PC-3 (cell line): ENCODE data around the gene BCLAF3. TPM values are rescaled to one million over a fixed set of nuclear protein-coding genes. Genes with fewer than 3 reads are reported as not detected.
A peak's percentile ranks its signal among the peaks of the same experiment; 100 is the strongest.

Experiments used
- ATAC-seq: fragments of 200-7000 bp; cut with Tn5 transposase; 2 replicates; pipeline ENCODE4 v1.9.1; 2020; ENCODE audit warnings: mild to moderate bottlenecking, moderate library complexity
- BruUV-seq: library from RNA; stranded (reverse); fragments of 400-500 nt; replicated peaks from 2 replicates; lab custom pipeline; 2021; lab: Mats Ljungman, UMichigan
- CTCF ChIA-PET: fragments of 300-600 bp; sonication (Branson Sonifier 250); formaldehyde crosslinking; loops from one replicate; lab custom pipeline; 2022; ENCODE audit warnings: antibody characterized with exemption; lab: Charles Lee
- POLR2A ChIA-PET: fragments of 300-600 bp; sonication (Branson Sonifier 250); formaldehyde crosslinking; loops from one replicate; lab custom pipeline; 2022; ENCODE audit warnings: antibody characterized with exemption; ENCODE audit not compliant: unreplicated experiment; lab: Charles Lee
- DNase-seq: peaks from one replicate; pipeline ENCODE4 v3.0.0-alpha.2; 2015
- H2AFZ ChIP-seq: fragments of 300-600 bp; sonication (generic); 2 replicates; pipeline ENCODE4 v1.6.0; 2016; ENCODE audit warnings: antibody characterized with exemption, low read length
- H3F3A ChIP-seq: fragments of 300-600 bp; sonication (generic); one replicate; pipeline ENCODE4 v1.6.0; 2017; ENCODE audit warnings: antibody characterized with exemption, low read length, control low read depth, mild to moderate bottlenecking; ENCODE audit not compliant: unreplicated experiment
- H3K27ac ChIP-seq: fragments of 300-600 bp; sonication (generic); 2 replicates; pipeline ENCODE4 v1.5.1; 2016; ENCODE audit warnings: mild to moderate bottlenecking, low read length
- H3K27me3 ChIP-seq: fragments of 300-600 bp; sonication (generic); 2 replicates; pipeline ENCODE4 v1.6.1; 2016; ENCODE audit warnings: low read length, mixed read lengths
- H3K36me3 ChIP-seq: fragments of 300-600 bp; sonication (generic); 2 replicates; pipeline ENCODE4 v1.6.1; 2016; ENCODE audit warnings: low read depth, mixed run types, low read length, mixed read lengths
- H3K4me1 ChIP-seq: fragments of 300-600 bp; sonication (generic); 2 replicates; pipeline ENCODE4 v1.5.1; 2016; ENCODE audit warnings: low read length; ENCODE audit not compliant: insufficient read depth
- H3K4me2 ChIP-seq: fragments of 300-600 bp; sonication (generic); 2 replicates; pipeline ENCODE4 v1.6.0; 2016; ENCODE audit warnings: low read length
- H3K4me3 ChIP-seq: fragments of 300-600 bp; sonication (generic); 2 replicates; pipeline ENCODE4 v1.5.1; 2016; ENCODE audit warnings: mild to moderate bottlenecking, low read length, mixed read lengths
- H3K79me2 ChIP-seq: fragments of 300-600 bp; sonication (generic); 2 replicates; pipeline ENCODE4 v1.6.1; 2017; ENCODE audit warnings: low read length, mixed read lengths
- H3K9ac ChIP-seq: fragments of 300-600 bp; sonication (generic); 2 replicates; pipeline ENCODE4 v1.6.0; 2016; ENCODE audit warnings: mild to moderate bottlenecking, low read length
- H3K9me2 ChIP-seq: fragments of 300-600 bp; sonication (generic); replicated peaks from 2 replicates; pipeline ENCODE4 v1.6.1; 2016; ENCODE audit warnings: mixed run types, low read length, mixed read lengths
- H3K9me3 ChIP-seq: fragments of 300-600 bp; sonication (generic); 2 replicates; pipeline ENCODE4 v1.6.1; 2016; ENCODE audit warnings: low read length, mixed read lengths
- H4K20me1 ChIP-seq: fragments of 300-600 bp; sonication (generic); 2 replicates; pipeline ENCODE4 v1.6.1; 2016; ENCODE audit warnings: low read length, mixed read lengths
- EZH2 ChIP-seq: fragments of 300-600 bp; sonication (generic); IDR thresholded peaks from one replicate; pipeline ENCODE4 v1.6.1; 2017; ENCODE audit warnings: antibody characterized with exemption, mild to moderate bottlenecking, low read length; ENCODE audit not compliant: unreplicated experiment
- EZH2phosphoT487 ChIP-seq: fragments of 300-600 bp; sonication (generic); IDR thresholded peaks from 2 replicates; pipeline ENCODE4 v1.6.1; 2018; ENCODE audit warnings: mild to moderate bottlenecking, antibody characterized with exemption, low read length, borderline replicate concordance
- intact Hi-C: fragments of 100-400 bp; cut with micrococcal nuclease; formaldehyde crosslinking; loops from 2 replicates; pipeline ENCODE4 v1.9.0; 2023
- total RNA-seq: library from RNA; depleted of rRNA; stranded (reverse); fragments of >200 nt; gene quantifications from 2 replicates; pipeline ENCODE4 v1.2.3, GENCODE V29; 2014
- TF ChIP-seq, protein P1 (sequence below): fragments of 300-600 bp; sonication (generic); conservative IDR thresholded peaks from 2 replicates; pipeline ENCODE4 v1.5.1; 2017; ENCODE audit warnings: antibody characterized with exemption, low read depth, mild to moderate bottlenecking, low read length

BCLAF3 gene
- total RNA-seq, 1 experiment from 2014 or later: 6.9 TPM

DNA sequence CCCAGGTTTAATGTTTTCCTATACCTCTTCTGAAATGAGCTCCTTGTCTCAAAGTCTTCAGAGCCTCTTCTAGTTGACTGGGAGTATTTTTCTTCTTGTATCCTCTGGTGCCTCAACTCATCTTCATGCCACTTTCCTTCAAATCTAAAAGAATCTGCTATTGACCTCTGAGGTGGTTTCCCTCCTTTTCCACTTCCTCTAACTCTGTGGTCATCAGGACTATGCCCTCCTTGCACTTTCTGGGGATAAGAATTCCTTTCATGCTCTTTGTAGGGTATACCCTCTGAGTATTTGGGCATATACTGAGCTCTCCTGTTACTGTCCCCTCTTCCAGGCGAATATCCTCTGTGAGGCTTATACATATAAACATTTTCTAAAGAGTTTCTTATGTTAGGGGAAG lies 24.8 kb downstream of the BCLAF3 start:
- CTCF ChIA-PET: no interaction called here
- TF ChIP-seq, protein P1, sequence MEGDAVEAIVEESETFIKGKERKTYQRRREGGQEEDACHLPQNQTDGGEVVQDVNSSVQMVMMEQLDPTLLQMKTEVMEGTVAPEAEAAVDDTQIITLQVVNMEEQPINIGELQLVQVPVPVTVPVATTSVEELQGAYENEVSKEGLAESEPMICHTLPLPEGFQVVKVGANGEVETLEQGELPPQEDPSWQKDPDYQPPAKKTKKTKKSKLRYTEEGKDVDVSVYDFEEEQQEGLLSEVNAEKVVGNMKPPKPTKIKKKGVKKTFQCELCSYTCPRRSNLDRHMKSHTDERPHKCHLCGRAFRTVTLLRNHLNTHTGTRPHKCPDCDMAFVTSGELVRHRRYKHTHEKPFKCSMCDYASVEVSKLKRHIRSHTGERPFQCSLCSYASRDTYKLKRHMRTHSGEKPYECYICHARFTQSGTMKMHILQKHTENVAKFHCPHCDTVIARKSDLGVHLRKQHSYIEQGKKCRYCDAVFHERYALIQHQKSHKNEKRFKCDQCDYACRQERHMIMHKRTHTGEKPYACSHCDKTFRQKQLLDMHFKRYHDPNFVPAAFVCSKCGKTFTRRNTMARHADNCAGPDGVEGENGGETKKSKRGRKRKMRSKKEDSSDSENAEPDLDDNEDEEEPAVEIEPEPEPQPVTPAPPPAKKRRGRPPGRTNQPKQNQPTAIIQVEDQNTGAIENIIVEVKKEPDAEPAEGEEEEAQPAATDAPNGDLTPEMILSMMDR: no peak
- TF ChIP-seq EZH2 (no peak), EZH2phosphoT487 (no peak)
- no peaks in the 10 kb centered on the region for H3K79me2 ChIP-seq
- H3K27me3 ChIP-seq: no peaks in the 10 kb centered on the region
- ATAC-seq: no peak
- no peak overlapping the region for H3K27ac ChIP-seq
- H3K36me3 ChIP-seq: peaks cover 9% of the 10 kb centered on the region
- DNase-seq: no peak
- no peak overlapping the region for H3K9ac ChIP-seq
- POLR2A ChIA-PET: no interaction called here
- no peak overlapping the region for H3K4me3 ChIP-seq
- H3K4me2 ChIP-seq: no peak overlapping the region
- H3F3A ChIP-seq: no peaks in the 10 kb centered on the region
- no TSS peak for BruUV-seq
- no peak overlapping the region for H2AFZ ChIP-seq
- H3K4me1 ChIP-seq: peaks cover 8% of the 10 kb centered on the region; the same call in 1 of the 2 replicates
- H3K9me2 ChIP-seq: no peaks in the 10 kb centered on the region
- H3K9me3 ChIP-seq: no peaks in the 10 kb centered on the region
- intact Hi-C loops: no loop called here
- no peaks in the 10 kb centered on the region for H4K20me1 ChIP-seq

DNA sequence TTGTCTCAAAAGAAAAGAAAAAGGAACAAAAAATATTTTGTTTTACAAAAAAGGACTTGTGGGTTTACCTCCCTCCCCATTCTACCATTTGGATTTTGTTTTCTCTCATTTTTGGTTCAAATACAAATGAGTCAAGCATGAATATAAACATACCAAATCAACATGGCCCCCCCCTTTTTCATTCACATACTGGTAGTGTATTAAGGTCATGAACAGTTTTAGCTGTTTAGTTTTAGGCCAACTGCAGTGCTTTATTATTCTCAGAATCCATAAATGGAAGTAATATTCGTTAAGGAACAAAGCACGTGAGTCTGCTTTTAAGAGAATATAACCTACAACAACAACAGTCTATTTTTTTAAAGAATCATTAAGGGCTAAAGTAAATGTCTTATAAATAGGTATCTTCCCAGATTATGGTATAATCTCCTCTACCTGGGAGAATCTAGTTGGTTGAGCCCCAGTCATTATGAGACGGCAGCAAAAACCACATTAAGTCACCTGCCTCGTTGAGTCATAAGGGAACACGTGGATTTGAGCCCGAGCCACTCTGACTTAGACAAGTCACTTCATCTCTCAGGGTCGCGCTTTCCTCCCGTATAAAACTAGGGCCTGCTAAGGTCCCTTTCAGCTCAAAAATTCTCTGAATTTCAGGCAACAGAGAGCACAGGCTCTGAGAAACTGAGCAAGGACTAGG lies 26.7 kb downstream of the BCLAF3 start:
- peak; percentile 62 for DNase-seq
- POLR2A ChIA-PET: no interaction called here
- peaks cover 8% of the 10 kb centered on the region; the same call in 1 of the 2 replicates for H3K4me1 ChIP-seq

More for the DNA sequence above, 26.7 kb downstream of the BCLAF3 start:
- Histone ChIP-seq H3K27me3 (no peaks in the 10 kb centered on the region), H3K27ac (peak overlapping the region; percentile 22; the same call in 1 of the 2 replicates), H3K4me2 (no peak overlapping the region), H3K9ac (no peak overlapping the region), H3K9me3 (no peaks in the 10 kb centered on the region), H4K20me1 (no peaks in the 10 kb centered on the region), H3K4me3 (no peak overlapping the region), H3K79me2 (no peaks in the 10 kb centered on the region), H3K9me2 (no peaks in the 10 kb centered on the region), H2AFZ (0 out of 2 replicates have a peak overlapping the region, but pooled peaks have one; percentile 16), H3K36me3 (peaks cover 9% of the 10 kb centered on the region), H3F3A (no peaks in the 10 kb centered on the region)
- intact Hi-C loops: no loop called here
- CTCF ChIA-PET: no interaction called here
- no TSS peak for BruUV-seq
- ATAC-seq: no peak; the same call in 1 of the 2 replicates
- TF ChIP-seq EZH2 (no peak), EZH2phosphoT487 (no peak)
- TF ChIP-seq, protein P1: no peak
